ENCODE data around the gene CEACAM19.
A peak's percentile ranks its signal among the peaks of the same experiment; 100 is the strongest.

Gene CEACAM19

GRCh38 chr19:44723952-44724319 lies 52.7 kb downstream of the CEACAM19 start:
- peak; percentile 48 for DNase-seq

GRCh38 chr19:44725251-44725650 lies 54.0 kb downstream of the CEACAM19 start:
- no peak for DNase-seq

GRCh38 chr19:44725684-44726083 lies 54.4 kb downstream of the CEACAM19 start:
- no peak for DNase-seq

GRCh38 chr19:44726465-44726864 lies 55.2 kb downstream of the CEACAM19 start:
- DNase-seq: no peak

GRCh38 chr19:44728178-44728577 lies 56.9 kb downstream of the CEACAM19 start:
- no peak for DNase-seq

GRCh38 chr19:44729516-44730033 lies 58.3 kb downstream of the CEACAM19 start:
- DNase-seq: no peak

GRCh38 chr19:44731081-44731480 lies 59.8 kb downstream of the CEACAM19 start:
- no peak for DNase-seq

GRCh38 chr19:44731622-44732021 lies 60.3 kb downstream of the CEACAM19 start:
- DNase-seq: no peak

GRCh38 chr19:44732235-44733014 lies 61.1 kb downstream of the CEACAM19 start:
- no peak for DNase-seq
